ENCODE measurements around the gene PRKG1.

DNA sequence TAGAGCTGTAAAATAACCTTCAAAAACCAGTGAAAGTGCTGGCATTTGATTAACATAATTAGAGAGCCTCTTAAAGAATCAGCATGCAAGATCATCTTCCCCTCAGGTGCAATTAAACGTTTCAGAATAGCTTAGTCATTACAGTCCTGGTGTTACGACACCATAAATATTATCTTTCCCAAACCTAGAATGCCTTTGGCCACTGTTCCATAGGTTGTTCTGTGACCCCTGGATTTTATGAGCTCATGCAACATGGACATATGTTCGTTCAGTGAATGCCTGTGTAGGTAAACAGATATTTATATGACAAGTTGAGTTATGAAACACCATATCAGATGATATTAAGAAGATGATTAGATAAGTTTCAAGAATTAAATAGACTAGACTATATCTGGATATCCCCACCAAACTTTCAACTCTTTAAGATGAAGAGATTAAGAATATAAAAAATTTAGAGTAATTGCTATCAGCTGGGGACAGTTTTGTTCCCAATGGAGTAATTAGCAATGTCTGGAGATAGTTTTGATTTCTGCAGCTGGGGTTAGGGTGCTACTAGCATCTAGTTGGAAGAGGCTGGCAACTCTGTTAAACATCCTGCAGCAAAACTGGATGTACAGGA is 976.3 kb downstream of the PRKG1 start:
- TF ChIP-seq, protein P1, sequence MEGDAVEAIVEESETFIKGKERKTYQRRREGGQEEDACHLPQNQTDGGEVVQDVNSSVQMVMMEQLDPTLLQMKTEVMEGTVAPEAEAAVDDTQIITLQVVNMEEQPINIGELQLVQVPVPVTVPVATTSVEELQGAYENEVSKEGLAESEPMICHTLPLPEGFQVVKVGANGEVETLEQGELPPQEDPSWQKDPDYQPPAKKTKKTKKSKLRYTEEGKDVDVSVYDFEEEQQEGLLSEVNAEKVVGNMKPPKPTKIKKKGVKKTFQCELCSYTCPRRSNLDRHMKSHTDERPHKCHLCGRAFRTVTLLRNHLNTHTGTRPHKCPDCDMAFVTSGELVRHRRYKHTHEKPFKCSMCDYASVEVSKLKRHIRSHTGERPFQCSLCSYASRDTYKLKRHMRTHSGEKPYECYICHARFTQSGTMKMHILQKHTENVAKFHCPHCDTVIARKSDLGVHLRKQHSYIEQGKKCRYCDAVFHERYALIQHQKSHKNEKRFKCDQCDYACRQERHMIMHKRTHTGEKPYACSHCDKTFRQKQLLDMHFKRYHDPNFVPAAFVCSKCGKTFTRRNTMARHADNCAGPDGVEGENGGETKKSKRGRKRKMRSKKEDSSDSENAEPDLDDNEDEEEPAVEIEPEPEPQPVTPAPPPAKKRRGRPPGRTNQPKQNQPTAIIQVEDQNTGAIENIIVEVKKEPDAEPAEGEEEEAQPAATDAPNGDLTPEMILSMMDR (IDR thresholded peaks at IDR 0.05) = no peak
- no peak for TF ChIP-seq POLR2A (IDR thresholded peaks at IDR 0.05)
